ENCODE measurements around the gene ANKS6. TPM values are rescaled to one million over a fixed set of nuclear protein-coding genes. Genes with fewer than 3 reads are reported as not detected.

The ANKS6 gene
- total and polyA plus RNA-seq, 2 of the 4 experiments (the other 2 are of a cell fraction), result 9.0 to 23.6 TPM

- Histone ChIP-seq H2BK120ac (ENCODE audit: low read depth, low read length) (no peak overlapping the region), H4K5ac (ENCODE audit: low read depth, low read length) (no peak overlapping the region), H3K23ac (ENCODE audit: low read depth, low read length) (no peak overlapping the region), H4K91ac (ENCODE audit: insufficient read depth, low read depth, low read length) (no peak overlapping the region), H3K9me3 (ENCODE audit: control insufficient read depth, insufficient read depth, low read length) (no peaks in the 10 kb centered on the region), H3K4me2 (ENCODE audit: low read depth, low read length) (no peak overlapping the region; the same call in 1 of the 2 replicates), H3K18ac (ENCODE audit: low read depth, low read length) (no peak overlapping the region), H2AFZ (replicated peaks; ENCODE audit: low read length, poor library complexity) (no peak overlapping the region), H2BK20ac (ENCODE audit: low read depth, low read length) (no peak overlapping the region), H4K20me1 (ENCODE audit: insufficient read depth, low read length) (no peaks in the 10 kb centered on the region), H3K4me3 (ENCODE audit: insufficient read depth, low read depth, low read length) (no peak overlapping the region), H3K27me3 (ENCODE audit: control insufficient read depth, insufficient read depth, low read length) (peaks cover 13% of the 10 kb centered on the region), H3K27ac (ENCODE audit: insufficient read depth, low read length) (no peak overlapping the region), H3K56ac (ENCODE audit: extremely low read depth, insufficient read depth, low read length) (no peak overlapping the region), H3K79me1 (ENCODE audit: low read depth in 1 of 2, low read length in 2 of 2) (no peaks in the 10 kb centered on the region), H3K9me1 (ENCODE audit: insufficient read depth, low read length) (peaks cover 3% of the 10 kb centered on the region; the same call in 1 of the 2 replicates), H2BK15ac (ENCODE audit: low read depth, low read length) (no peak overlapping the region), H3K4me1 (ENCODE audit: control insufficient read depth, insufficient read depth, low read length) (peaks cover 23% of the 10 kb centered on the region), H2AK9ac (replicated peaks; ENCODE audit: low read depth, low read length, poor library complexity) (no peak overlapping the region), H4K8ac (ENCODE audit: low read depth in 2 of 2, low read length in 2 of 2) (no peak overlapping the region), H2BK5ac (ENCODE audit: low read depth, low read length, poor library complexity, severe bottlenecking) (no peak overlapping the region), H3K9ac (ENCODE audit: low read depth, low read length) (no peak overlapping the region), H3K36me3 (ENCODE audit: control insufficient read depth, insufficient read depth, low read length) (no peaks in the 10 kb centered on the region), H3K4ac (ENCODE audit: low read depth, low read length) (no peak overlapping the region), H3K14ac (replicated peaks; ENCODE audit: low read depth, low read length) (no peak overlapping the region), H2AK5ac (ENCODE audit: low read depth, low read length) (no peak overlapping the region)
- POLR2A ChIA-PET (ENCODE audit: unreplicated experiment), result no interaction called here
- dilution Hi-C loops (cut with HindIII; ENCODE audit: low sequenced_read_pairs, unreplicated experiment), result no loop called here
- CTCF ChIA-PET, result no interaction called here
- intact Hi-C loops (cut with micrococcal nuclease), result no loop called here
- ATAC-seq (ENCODE audit: low read depth) (peak; percentile 25), DNase-seq (peak; percentile 86)
- WGBS, 2 experiments (ENCODE audit: extremely low coverage in 2 of 2, insufficient read length in 1 of 2), result 67% methylated on average over 1 of the region's 8 CpGs; no CpG with 5 or more reads in 1 of the 2 experiments
- no TSS peak for BruUV-seq (replicated peaks)
- in situ Hi-C loops (cut with MboI; ENCODE audit: low sequenced_read_pairs), result no loop called here
- TF ChIP-seq ELK1 (IDR thresholded peaks at IDR 0.05; ENCODE audit: borderline replicate concordance, low read depth, low read length) (no peak), FOS (IDR thresholded peaks at IDR 0.05; ENCODE audit: low read depth, low read length) (peak; percentile 33; the same call in 1 of the 2 replicates), CHD1 (IDR thresholded peaks at IDR 0.05; ENCODE audit: low read depth, low read length) (no peak), CEBPB (IDR thresholded peaks at IDR 0.05; ENCODE audit: low read depth, low read length) (peak; percentile 97), USF2 (IDR thresholded peaks at IDR 0.05; ENCODE audit: low read depth, low read length) (no peak), NFE2L2 (IDR thresholded peaks at IDR 0.05; ENCODE audit: low read depth, low read length) (no peak), RFX5 (IDR thresholded peaks at IDR 0.05; ENCODE audit: low read depth, low read length) (no peak), BHLHE40 (IDR thresholded peaks at IDR 0.05; ENCODE audit: low read depth, low read length) (no peak), MAZ (IDR thresholded peaks at IDR 0.05; ENCODE audit: borderline replicate concordance, low read depth, low read length) (no peak), MXI1 (IDR thresholded peaks at IDR 0.05; ENCODE audit: borderline replicate concordance, low read depth, low read length) (no peak), RAD21 (IDR thresholded peaks at IDR 0.05; ENCODE audit: low read length) (no peak), POLR2A (IDR thresholded peaks at IDR 0.05; ENCODE audit: low read depth, low read length) (no peak), MAFK (IDR thresholded peaks at IDR 0.05; ENCODE audit: low read depth, low read length) (no peak), SMC3 (IDR thresholded peaks at IDR 0.05; ENCODE audit: low read depth, low read length) (no peak), CTCF (conservative IDR thresholded peaks at IDR 0.05; ENCODE audit: low read depth, low read length) (no peak)
Measured at GRCh38 chr9:98805506-98806272, 9.3 kb upstream of the ANKS6 start.

Data from IMR-90 (cell line).